Neutrophil (primary cell): ENCODE measurements around the gene NAALADL2.

Experiments used
- H3K27ac ChIP-seq: fragments of 200-600 bp; sonication (generic); 2 replicates; pipeline ENCODE4 v1.5.1; 2016; ENCODE audit warnings: mild to moderate bottlenecking, moderate library complexity
- H3K27me3 ChIP-seq: fragments of 200-600 bp; sonication (generic); 2 replicates; pipeline ENCODE4 v1.6.0; 2016; ENCODE audit warnings: mild to moderate bottlenecking
- H3K36me3 ChIP-seq: fragments of 200-600 bp; sonication (generic); 2 replicates; pipeline ENCODE4 v1.5.1; 2017
- H3K4me1 ChIP-seq, 2 experiments: fragments of 200-600 bp in 1 of 2; sonication (generic) in 1 of 2; 1 replicate in 1 of 2; 2 replicates in 1 of 2; pipeline versions ENCODE4 v1.5.1 to v1.6.1; 2013 to 2016; ENCODE audit warnings: low read depth in 1 of 2, low read length in 1 of 2, mild to moderate bottlenecking in 1 of 2, moderate library complexity in 1 of 2; ENCODE audit not compliant: control insufficient read depth in 1 of 2, insufficient read depth in 1 of 2
- H3K4me3 ChIP-seq, 2 experiments: fragments of 200-600 bp in 1 of 2; sonication (generic) in 1 of 2; 1 replicate in 1 of 2; 2 replicates in 1 of 2; pipeline ENCODE4 v1.5.1; 2013 to 2016; ENCODE audit warnings: low read depth in 1 of 2, low read length in 1 of 2, mild to moderate bottlenecking in 1 of 2, moderate library complexity in 1 of 2
- H3K9me3 ChIP-seq: fragments of 200-600 bp; sonication (generic); 2 replicates; pipeline ENCODE4 v1.5.1; 2016
- CTCF ChIP-seq: fragments of 200-600 bp; sonication (generic); IDR thresholded peaks from 2 replicates; pipeline ENCODE4 v1.5.1; 2016; ENCODE audit warnings: antibody characterized with exemption

The NAALADL2 gene

GRCh38 chr3:175852560-175852959, 993.4 kb downstream of the NAALADL2 start:
- TF ChIP-seq CTCF, result no peak
- H3K4me1 ChIP-seq, result no peaks in the 10 kb centered on the region
- no peaks in the 10 kb centered on the region for H3K36me3 ChIP-seq
- H3K4me3 ChIP-seq, result no peak overlapping the region
- no peaks in the 10 kb centered on the region for H3K27me3 ChIP-seq
- no peak overlapping the region for H3K27ac ChIP-seq
- H3K9me3 ChIP-seq, result no peaks in the 10 kb centered on the region

- Histone ChIP-seq H3K4me1 (no peaks in the 10 kb centered on the region), H3K36me3 (no peaks in the 10 kb centered on the region), H3K27ac (no peak overlapping the region), H3K4me3 (no peak overlapping the region), H3K9me3 (no peaks in the 10 kb centered on the region), H3K27me3 (no peaks in the 10 kb centered on the region)
- TF ChIP-seq CTCF, result no peak
Observed at GRCh38 chr3:175857666-175858270, 998.6 kb downstream of the NAALADL2 start.
